DMS153 treated with DMSO at 0.1 percent for 48 hours (cell line): ENCODE results near the gene BPGM.
"Not testable (repeated sequence)": the region's sequence is repeated elsewhere in the genome, so short reads cannot be mapped to it uniquely, and the experiment has no call there.

Experiments used
- DNase-seq: peaks from one replicate; lab custom pipeline; 2025; ENCODE audit not compliant: unreplicated experiment; lab: John Stamatoyannopoulos, UW

The BPGM gene

GRCh38 chr7:134630893-134631292 is 15.8 kb upstream of the BPGM start:
- no peak for DNase-seq

- DNase-seq, result no peak
These were observed 14.6 kb upstream of the BPGM start for GRCh38 chr7:134632052-134632451.

- DNase-seq, result peak; percentile 16
These were observed 13.6 kb upstream of the BPGM start for GRCh38 chr7:134632937-134633540.

- DNase-seq, result no peak
These were observed 10.6 kb upstream of the BPGM start for GRCh38 chr7:134636008-134636449.

GRCh38 chr7:134637441-134637840 is 9.2 kb upstream of the BPGM start:
- DNase-seq, result no peak

GRCh38 chr7:134637934-134638719 is 8.5 kb upstream of the BPGM start:
- no peak for DNase-seq

GRCh38 chr7:134639061-134639460 is 7.6 kb upstream of the BPGM start:
- DNase-seq, result no peak

GRCh38 chr7:134639683-134640279 is 6.9 kb upstream of the BPGM start:
- no peak for DNase-seq

GRCh38 chr7:134640842-134641715 is 5.6 kb upstream of the BPGM start:
- no peak for DNase-seq

GRCh38 chr7:134641981-134642380 is 4.7 kb upstream of the BPGM start:
- DNase-seq, result not testable (repeated sequence)

GRCh38 chr7:134643131-134643530 is 3.5 kb upstream of the BPGM start:
- no peak for DNase-seq

- DNase-seq, result no peak
These were observed 1.2 kb upstream of the BPGM start for GRCh38 chr7:134645478-134645877.

- no peak for DNase-seq
These were observed 718 bp upstream of the BPGM start for GRCh38 chr7:134645935-134646334.

GRCh38 chr7:134648456-134648855 is 1.8 kb downstream of the BPGM start:
- no peak for DNase-seq

GRCh38 chr7:134649226-134649775 is 2.6 kb downstream of the BPGM start:
- no peak for DNase-seq

- no peak for DNase-seq
These were observed 5.3 kb downstream of the BPGM start for GRCh38 chr7:134651991-134652390.

- no peak for DNase-seq
These were observed 7.6 kb downstream of the BPGM start for GRCh38 chr7:134654104-134654775.

GRCh38 chr7:134657526-134657925 is 10.9 kb downstream of the BPGM start:
- no peak for DNase-seq

- no peak for DNase-seq
These were observed 13.7 kb downstream of the BPGM start for GRCh38 chr7:134660242-134660785.

GRCh38 chr7:134660961-134661376 is 14.3 kb downstream of the BPGM start:
- DNase-seq, result no peak
